Kidney (tissue), 14 donors: ENCODE measurements around the gene RNPS1. TPM values are rescaled to one million over a fixed set of nuclear protein-coding genes. Genes with fewer than 3 reads are reported as not detected.

Experiments used
- DNase-seq, 5 donors: peaks; one replicate each; pipeline ENCODE4 v3.0.0-alpha.2; 2013 to 2020
- FAIRE-seq: peaks from 2 replicates; lab custom pipeline; 2012; peaks lifted over from hg19 to GRCh38; lab: Jason Lieb, UNC
- H3K27ac ChIP-seq, 2 donors: one replicate each; pipeline ENCODE4 v1.7.0; 2013; ENCODE audit warnings: low read depth in 2 of 2, low read length in 2 of 2, inconsistent platforms in 1 of 2
- H3K27me3 ChIP-seq: one replicate; pipeline ENCODE4 v1.7.1; 2013; ENCODE audit warnings: low read length, inconsistent platforms; ENCODE audit not compliant: control insufficient read depth, insufficient read depth
- H3K36me3 ChIP-seq, 3 donors: one replicate each; pipeline versions ENCODE4 v1.7.0 to v1.7.1; 2013; ENCODE audit warnings: low read length in 3 of 3, control low read depth in 1 of 3, inconsistent platforms in 1 of 3; ENCODE audit not compliant: insufficient read depth in 3 of 3, control insufficient read depth in 2 of 3
- H3K4me1 ChIP-seq, 3 donors: one replicate each; pipeline versions ENCODE4 v1.7.0 to v1.7.1; 2013; ENCODE audit warnings: low read length in 3 of 3, inconsistent platforms in 1 of 3, low read depth in 1 of 3; ENCODE audit not compliant: control insufficient read depth in 2 of 3, insufficient read depth in 2 of 3
- H3K4me3 ChIP-seq, 3 donors: one replicate each; pipeline versions ENCODE4 v1.7.0 to v1.8.1; 2013; ENCODE audit warnings: low read length in 3 of 3, control low read depth in 1 of 3, inconsistent platforms in 1 of 3
- H3K9ac ChIP-seq, 3 donors: one replicate each; pipeline versions ENCODE4 v1.7.0 to v1.7.1; 2013; ENCODE audit warnings: low read length in 3 of 3, control low read depth in 1 of 3, inconsistent platforms in 1 of 3
- H3K9me3 ChIP-seq, 3 donors: one replicate each; pipeline versions ENCODE4 v1.7.0 to v1.7.1; 2013; ENCODE audit warnings: low read length in 3 of 3, control low read depth in 1 of 3, inconsistent platforms in 1 of 3; ENCODE audit not compliant: control insufficient read depth in 2 of 3, insufficient read depth in 1 of 3
- CTCF ChIP-seq: IDR thresholded peaks from 3 replicates; pipeline ENCODE4 v1.5.1; 2012; ENCODE audit warnings: mild to moderate bottlenecking, moderate library complexity, borderline replicate concordance; ENCODE audit not compliant: insufficient read depth; ENCODE audit errors: extremely low read depth
- intact Hi-C: fragments of 100-400 bp; cut with DNase I; formaldehyde crosslinking; loops from one replicate; pipeline ENCODE4 v1.11.1; 2022
- polyA plus RNA-seq: library from polyadenylated mRNA; stranded (reverse); fragments of 350-450 nt; fragmentation: Illumina TruSeq; extraction: RNeasy Lipid Tissue Mini Kit (QIAGEN cat#74804); gene quantifications from one replicate; pipeline ENCODE4 v1.2.3, GENCODE V29; 2014; ENCODE audit warnings: low read depth, low replicate concordance; ENCODE audit not compliant: insufficient read depth
- total RNA-seq: library from RNA; stranded (reverse); fragmentation: NEBNext Ultra II Directional; extraction: Animal tissue kit (Norgen Biotek cat#: 25700); gene quantifications from one replicate; pipeline ENCODE4 v1.2.1, GENCODE V29; 2021
- donor health status: control.
- donor health status: control.
- donor health status: control.
- donor health status: control.
- donor health status: control.
- donor health status: DM: yes; HTN: yes; CAD: no.
- donor health status: Normal renal cell carcinoma (clear cell type).

The RNPS1 gene
- total and polyA plus RNA-seq, 2 donors from 2014 or later: 102 to 134 TPM

GRCh38 chr16:2208772-2209171 lies 59.2 kb downstream of the RNPS1 start:
- Histone ChIP-seq H3K4me3 (no peak overlapping the region), H3K27ac (no peak overlapping the region), H3K36me3 (peaks cover 0 to 4% (median 0%) of the 10 kb centered on the region in 3 donors), H3K9me3 (no peaks in the 10 kb centered on the region), H3K27me3 (no peaks in the 10 kb centered on the region), H3K9ac (no peak overlapping the region), H3K4me1 (peaks cover 0 to 36% (median 24%) of the 10 kb centered on the region in 3 donors)
- DNase-seq (no peak), FAIRE-seq (no peak)
- TF ChIP-seq CTCF: no peak
- intact Hi-C loops: no loop called here

GRCh38 chr16:2208308-2208707 lies 59.6 kb downstream of the RNPS1 start:
- no peaks in the 10 kb centered on the region for H3K27me3 ChIP-seq
- peaks cover 0 to 31% (median 22%) of the 10 kb centered on the region in 3 donors for H3K4me1 ChIP-seq
- no peak for DNase-seq
- H3K27ac ChIP-seq: no peak overlapping the region
- intact Hi-C loops: no loop called here
- H3K9ac ChIP-seq: no peak overlapping the region
- no peak overlapping the region for H3K4me3 ChIP-seq
- no peak for FAIRE-seq
- H3K9me3 ChIP-seq: no peaks in the 10 kb centered on the region
- no peak for TF ChIP-seq CTCF
- H3K36me3 ChIP-seq: peaks cover 0 to 4% (median 0%) of the 10 kb centered on the region in 3 donors

GRCh38 chr16:2207872-2208271 lies 60.1 kb downstream of the RNPS1 start:
- Histone ChIP-seq H3K4me3 (no peak overlapping the region), H3K27ac (no peak overlapping the region), H3K4me1 (peaks cover 0 to 27% (median 18%) of the 10 kb centered on the region in 3 donors), H3K27me3 (no peaks in the 10 kb centered on the region), H3K36me3 (peaks cover 0 to 4% (median 0%) of the 10 kb centered on the region in 3 donors), H3K9ac (no peak overlapping the region), H3K9me3 (no peaks in the 10 kb centered on the region)
- DNase-seq (no peak), FAIRE-seq (no peak)
- intact Hi-C loops: no loop called here
- TF ChIP-seq CTCF: no peak
